Measurements from ENCODE around the gene GORASP1.
"Not testable (repeated sequence)": the region's sequence is repeated elsewhere in the genome, so short reads cannot be mapped to it uniquely, and the experiment has no call there.

GORASP1 gene

GRCh38 chr3:39086144-39086543 is 21.3 kb downstream of the GORASP1 start:
- in situ Hi-C loops (cut with MboI; ENCODE audit: low pct_unique_long_range_greater_than_20kb, low sequenced_read_pairs) = no loop called here
- no peak for DNase-seq

GRCh38 chr3:39082666-39083313 is 24.6 kb downstream of the GORASP1 start:
- in situ Hi-C loops (cut with MboI; ENCODE audit: low pct_unique_long_range_greater_than_20kb, low sequenced_read_pairs) = no loop called here
- peak; percentile 82 for DNase-seq

GRCh38 chr3:39080026-39080425 is 27.4 kb downstream of the GORASP1 start:
- in situ Hi-C loops (cut with MboI; ENCODE audit: low pct_unique_long_range_greater_than_20kb, low sequenced_read_pairs) = no loop called here
- no peak for DNase-seq

- in situ Hi-C loops (cut with MboI; ENCODE audit: low pct_unique_long_range_greater_than_20kb, low sequenced_read_pairs) = no loop called here
- no peak for DNase-seq
Measured at GRCh38 chr3:39079530-39079929, 27.9 kb downstream of the GORASP1 start.

GRCh38 chr3:39075910-39076309 is 31.5 kb downstream of the GORASP1 start:
- no peak for DNase-seq
- in situ Hi-C loops (cut with MboI; ENCODE audit: low pct_unique_long_range_greater_than_20kb, low sequenced_read_pairs) = no loop called here

GRCh38 chr3:39068556-39068955 is 38.9 kb downstream of the GORASP1 start:
- in situ Hi-C loops (cut with MboI; ENCODE audit: low pct_unique_long_range_greater_than_20kb, low sequenced_read_pairs) = no loop called here
- no peak for DNase-seq

- DNase-seq = no peak
- in situ Hi-C loops (cut with MboI; ENCODE audit: low pct_unique_long_range_greater_than_20kb, low sequenced_read_pairs) = no loop called here
Measured at GRCh38 chr3:39067286-39067685, 40.1 kb downstream of the GORASP1 start.

- DNase-seq = peak; percentile 82
- in situ Hi-C loops (cut with MboI; ENCODE audit: low pct_unique_long_range_greater_than_20kb, low sequenced_read_pairs) = no loop called here
Measured at GRCh38 chr3:39065197-39065596, 42.2 kb downstream of the GORASP1 start.

GRCh38 chr3:39064646-39065045 is 42.8 kb downstream of the GORASP1 start:
- DNase-seq = no peak
- in situ Hi-C loops (cut with MboI; ENCODE audit: low pct_unique_long_range_greater_than_20kb, low sequenced_read_pairs) = no loop called here

- in situ Hi-C loops (cut with MboI; ENCODE audit: low pct_unique_long_range_greater_than_20kb, low sequenced_read_pairs) = no loop called here
- DNase-seq = no peak
Measured at GRCh38 chr3:39063143-39063542, 44.3 kb downstream of the GORASP1 start.

- in situ Hi-C loops (cut with MboI; ENCODE audit: low pct_unique_long_range_greater_than_20kb, low sequenced_read_pairs) = no loop called here
- no peak for DNase-seq
Measured at GRCh38 chr3:39062180-39062579, 45.2 kb downstream of the GORASP1 start.

GRCh38 chr3:39061228-39061627 is 46.2 kb downstream of the GORASP1 start:
- DNase-seq; in situ Hi-C loops (cut with MboI; ENCODE audit: low pct_unique_long_range_greater_than_20kb, low sequenced_read_pairs): not testable (repeated sequence)

GRCh38 chr3:39056151-39056550 is 51.3 kb downstream of the GORASP1 start:
- DNase-seq = no peak
- in situ Hi-C loops (cut with MboI; ENCODE audit: low pct_unique_long_range_greater_than_20kb, low sequenced_read_pairs) = no loop called here

GRCh38 chr3:39053696-39054095 is 53.7 kb downstream of the GORASP1 start:
- no peak for DNase-seq
- in situ Hi-C loops (cut with MboI; ENCODE audit: low pct_unique_long_range_greater_than_20kb, low sequenced_read_pairs) = no loop called here

- no peak for DNase-seq
- in situ Hi-C loops (cut with MboI; ENCODE audit: low pct_unique_long_range_greater_than_20kb, low sequenced_read_pairs) = no loop called here
Measured at GRCh38 chr3:39052583-39052982, 54.8 kb downstream of the GORASP1 start.

GRCh38 chr3:39051649-39052561 is 55.5 kb downstream of the GORASP1 start, which contains the start of the genes SCN11A and WDR48:
Gene SCN11A (minus strand): TSS chr3:39051944. CDS start chr3:38950362, 101,582 bp downstream.
Gene WDR48 (plus strand): TSS chr3:39052016. CDS start chr3:39052026, 10 bp downstream.
- in situ Hi-C loops (cut with MboI; ENCODE audit: low pct_unique_long_range_greater_than_20kb, low sequenced_read_pairs) = no loop called here
- peak; percentile 88 for DNase-seq

- no peak for DNase-seq
- in situ Hi-C loops (cut with MboI; ENCODE audit: low pct_unique_long_range_greater_than_20kb, low sequenced_read_pairs) = no loop called here
Measured at GRCh38 chr3:39050029-39050428, 57.4 kb downstream of the GORASP1 start.
